HG03469 (cell line): ENCODE results near the gene ERGIC3.

Source experiments
- ATAC-seq: cut with Tn5 transposase; IDR thresholded peaks from one replicate; pipeline ENCODE4 v1.9.1; 2021; ENCODE audit warnings: mild to moderate bottlenecking, moderate library complexity, moderate number of reproducible peaks; ENCODE audit not compliant: unreplicated experiment

ERGIC3 gene

DNA sequence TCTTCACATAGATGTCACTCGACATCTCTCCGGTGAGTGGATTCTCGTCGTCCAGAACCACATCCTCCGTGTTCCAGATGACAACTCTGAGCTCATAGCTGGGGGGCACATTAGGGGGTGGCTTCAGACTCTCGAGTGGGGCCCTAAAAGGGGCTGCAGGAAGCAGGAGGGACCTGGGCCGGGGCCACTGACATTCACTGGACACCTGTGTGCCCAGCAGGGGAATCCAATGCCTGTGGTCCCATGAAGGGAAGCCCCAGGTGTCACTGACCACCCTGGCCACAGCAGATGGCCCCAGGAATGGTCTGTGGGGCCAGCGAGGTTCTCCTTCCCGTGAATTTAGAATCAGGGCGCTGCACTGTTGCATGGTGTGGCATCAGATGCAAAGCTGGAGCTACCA, 18.7 kb downstream of the ERGIC3 start:
- ATAC-seq, result no peak

DNA sequence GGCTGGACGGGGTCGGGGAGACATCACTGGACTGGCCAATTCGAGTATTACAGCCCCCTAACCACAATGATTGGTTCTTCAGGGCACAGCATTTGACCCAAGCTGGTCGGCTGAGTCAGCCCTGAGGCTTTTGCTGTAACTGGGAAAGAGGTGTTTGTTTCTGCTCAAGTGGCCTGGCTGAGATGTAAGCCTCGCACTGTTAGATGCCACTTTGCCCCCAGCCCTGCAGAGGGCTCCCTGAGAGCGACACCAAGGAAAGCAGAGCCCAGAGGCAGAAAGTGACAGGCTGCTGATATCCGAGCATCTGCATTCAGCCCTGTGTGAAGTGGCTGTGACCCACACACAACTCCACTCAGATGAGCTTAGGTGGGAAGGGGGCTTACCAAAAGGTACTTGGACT, 19.4 kb downstream of the ERGIC3 start:
- no peak for ATAC-seq

DNA sequence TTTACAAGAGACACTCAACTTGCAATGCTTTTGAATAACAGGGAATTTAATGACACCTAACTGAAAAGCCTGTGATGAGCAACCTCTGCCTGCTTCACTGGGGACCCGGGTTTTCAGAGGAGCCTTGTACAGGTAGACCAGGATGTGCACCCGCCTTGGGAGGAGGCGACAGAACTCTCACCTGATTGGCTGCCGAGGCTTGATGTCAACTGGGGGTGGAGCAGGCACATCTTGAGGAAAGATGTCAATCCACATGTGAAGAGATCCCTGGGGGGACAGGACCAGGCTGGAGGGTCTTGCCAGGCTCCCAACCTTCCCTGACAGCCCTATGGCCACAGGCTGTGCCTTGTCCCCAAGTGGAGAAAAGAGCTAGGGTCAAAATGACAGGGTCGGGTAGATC, 19.8 kb downstream of the ERGIC3 start:
- ATAC-seq, result no peak

GRCh38 chr20:35562541-35563110, 20.7 kb downstream of the ERGIC3 start:
- no peak for ATAC-seq

- ATAC-seq, result no peak
Measured at GRCh38 chr20:35563834-35564233, 22.0 kb downstream of the ERGIC3 start.

- ATAC-seq, result no peak
Measured at GRCh38 chr20:35564905-35565304, 23.0 kb downstream of the ERGIC3 start.

DNA sequence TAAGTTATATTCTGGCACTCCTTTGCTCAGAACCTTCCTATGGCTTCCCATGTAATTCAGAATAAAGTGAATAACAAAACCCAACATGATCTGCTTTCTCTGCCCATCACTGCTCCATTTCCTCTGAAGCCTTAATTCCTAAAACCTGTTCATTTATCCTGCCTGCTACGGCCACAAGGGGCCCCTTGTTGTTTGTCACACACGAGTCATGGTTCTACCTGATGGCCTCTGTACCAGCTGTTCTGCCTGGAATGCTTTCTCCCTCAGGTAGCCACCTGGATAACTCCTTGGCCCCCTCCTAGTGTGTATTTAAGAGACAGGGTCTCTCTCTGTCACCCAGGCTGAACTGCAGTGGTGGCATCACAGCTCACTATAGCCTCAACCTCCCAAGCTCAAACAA, 26.8 kb downstream of the ERGIC3 start:
- ATAC-seq, result no peak

GRCh38 chr20:35571555-35571954, 29.7 kb downstream of the ERGIC3 start:
- ATAC-seq, result no peak

GRCh38 chr20:35572838-35573237, 31.0 kb downstream of the ERGIC3 start:
- ATAC-seq, result no peak

- ATAC-seq, result no peak
Measured at GRCh38 chr20:35575958-35576357, 34.1 kb downstream of the ERGIC3 start.

DNA sequence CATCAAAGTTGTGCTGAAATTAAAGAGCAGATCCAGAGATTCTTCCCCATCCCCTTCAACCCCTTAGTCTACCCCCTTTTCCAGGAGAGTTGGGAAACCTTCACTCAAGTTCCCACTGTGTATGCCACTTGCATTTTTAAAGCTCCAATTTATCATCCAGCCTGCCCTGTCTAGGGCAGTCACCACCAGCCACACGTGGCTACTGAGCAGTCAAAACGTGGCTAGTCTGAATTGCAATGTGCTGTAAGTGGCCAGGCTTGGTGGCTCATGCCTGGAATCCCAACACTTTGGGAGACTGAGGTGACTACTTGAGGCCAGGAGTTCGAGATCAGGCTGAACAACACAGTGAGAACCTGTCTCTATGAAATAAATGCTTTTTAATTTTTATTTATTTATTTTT, 34.9 kb downstream of the ERGIC3 start:
- ATAC-seq, result no peak

DNA sequence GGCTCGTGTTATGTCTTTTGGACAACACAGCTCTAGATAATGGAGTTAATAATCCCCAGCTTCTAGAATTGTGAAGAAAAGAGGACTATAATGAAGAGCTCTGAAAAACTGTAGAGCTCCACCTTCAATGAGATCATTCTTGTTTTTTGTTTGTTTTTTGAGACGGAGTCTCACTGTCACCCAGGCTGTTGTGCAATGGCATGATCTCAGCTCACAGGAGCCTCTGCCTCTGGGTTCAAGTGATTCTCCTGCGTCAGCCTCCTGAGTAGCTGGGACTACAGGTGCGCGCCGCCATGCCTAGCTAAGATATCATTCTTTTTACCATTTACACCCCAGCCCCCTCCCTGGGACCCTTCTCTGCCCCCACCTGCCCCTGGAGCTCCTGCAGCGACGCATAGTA, 36.6 kb downstream of the ERGIC3 start:
- ATAC-seq, result no peak

- no peak for ATAC-seq
Measured at GRCh38 chr20:35579196-35579595, 37.3 kb downstream of the ERGIC3 start.

DNA sequence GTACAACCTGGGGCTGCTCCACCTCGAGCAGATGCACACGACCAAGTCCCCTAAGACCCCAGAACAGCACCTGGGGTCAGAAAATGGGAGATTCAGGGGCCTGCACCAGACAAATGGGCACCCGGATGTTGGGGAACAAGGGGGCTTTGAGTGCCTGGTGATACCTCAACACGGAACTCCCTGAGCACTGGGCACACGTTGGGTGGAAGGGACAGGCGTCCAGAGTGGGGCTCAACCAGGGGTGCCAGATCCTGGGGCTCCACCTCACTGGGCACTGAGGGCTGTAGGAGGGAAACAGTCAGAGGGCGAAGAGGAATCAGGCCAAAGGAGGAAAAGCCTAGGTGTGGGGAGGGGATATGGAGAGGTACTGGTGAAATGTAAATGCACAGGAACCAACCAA, 40.3 kb downstream of the ERGIC3 start:
- ATAC-seq, result no peak

- ATAC-seq, result no peak
Measured at GRCh38 chr20:35582741-35583404, 41.0 kb downstream of the ERGIC3 start.

- no peak for ATAC-seq
Measured at GRCh38 chr20:35583636-35584560, 42.0 kb downstream of the ERGIC3 start.

- no peak for ATAC-seq
Measured at GRCh38 chr20:35586751-35587425, 45.0 kb downstream of the ERGIC3 start.

- ATAC-seq, result no peak
Measured at GRCh38 chr20:35587436-35587835, 45.6 kb downstream of the ERGIC3 start.

GRCh38 chr20:35588397-35588796, 46.5 kb downstream of the ERGIC3 start:
- no peak for ATAC-seq

GRCh38 chr20:35592339-35592974, 50.6 kb downstream of the ERGIC3 start:
- no peak for ATAC-seq

- ATAC-seq, result no peak
Measured at GRCh38 chr20:35595456-35595855, 53.6 kb downstream of the ERGIC3 start.
